ACC112 (cell line): ENCODE measurements around the gene SPOCK1.

Source experiments
- H2AFZ ChIP-seq: fragments of 200-600 bp; sonication (generic); one replicate; pipeline ENCODE4 v1.6.0; 2017; ENCODE audit warnings: antibody characterized with exemption, low read length; ENCODE audit not compliant: unreplicated experiment
- H3K27ac ChIP-seq: fragments of 200-600 bp; sonication (generic); 2 replicates; pipeline ENCODE4 v1.5.1; 2014; ENCODE audit warnings: low read depth, mild to moderate bottlenecking, antibody characterized with exemption, low read length, moderate library complexity
- H3K27me3 ChIP-seq: fragments of 200-600 bp; sonication (generic); 2 replicates; pipeline ENCODE4 v1.6.1; 2014; ENCODE audit warnings: mild to moderate bottlenecking, antibody characterized with exemption, low read length, moderate library complexity, mixed read lengths; ENCODE audit not compliant: insufficient read depth
- H3K36me3 ChIP-seq: fragments of 200-600 bp; sonication (generic); 2 replicates; pipeline ENCODE4 v1.6.1; 2016; ENCODE audit warnings: mild to moderate bottlenecking, antibody characterized with exemption, low read length, moderate library complexity, mixed read lengths; ENCODE audit not compliant: insufficient read depth
- H3K4me1 ChIP-seq: fragments of 200-600 bp; sonication (generic); one replicate; pipeline ENCODE4 v1.6.1; 2016; ENCODE audit warnings: low read length, mixed read lengths; ENCODE audit not compliant: insufficient read depth, unreplicated experiment, control insufficient read depth
- H3K4me3 ChIP-seq: fragments of 200-600 bp; sonication (generic); 2 replicates; pipeline ENCODE4 v1.5.1; 2014; ENCODE audit warnings: mild to moderate bottlenecking, low read depth, low read length
- H3K79me2 ChIP-seq: fragments of 200-600 bp; sonication (generic); one replicate; pipeline ENCODE4 v1.6.0; 2016; ENCODE audit warnings: low read length; ENCODE audit not compliant: control insufficient read depth, unreplicated experiment, insufficient read depth

The SPOCK1 gene

GRCh38 chr5:137414112-137414755 lies 84.9 kb downstream of the SPOCK1 start:
- H3K27me3 ChIP-seq, result no peaks in the 10 kb centered on the region
- no peak overlapping the region for H2AFZ ChIP-seq
- no peak overlapping the region for H3K4me3 ChIP-seq
- no peaks in the 10 kb centered on the region for H3K79me2 ChIP-seq
- peaks cover 13% of the 10 kb centered on the region for H3K4me1 ChIP-seq
- H3K27ac ChIP-seq, result no peak overlapping the region
- no peaks in the 10 kb centered on the region for H3K36me3 ChIP-seq

- Histone ChIP-seq H3K4me1 (peaks cover 13% of the 10 kb centered on the region), H3K79me2 (no peaks in the 10 kb centered on the region), H3K27me3 (no peaks in the 10 kb centered on the region)
Measured at GRCh38 chr5:137412136-137412535, 87.0 kb downstream of the SPOCK1 start.

DNA sequence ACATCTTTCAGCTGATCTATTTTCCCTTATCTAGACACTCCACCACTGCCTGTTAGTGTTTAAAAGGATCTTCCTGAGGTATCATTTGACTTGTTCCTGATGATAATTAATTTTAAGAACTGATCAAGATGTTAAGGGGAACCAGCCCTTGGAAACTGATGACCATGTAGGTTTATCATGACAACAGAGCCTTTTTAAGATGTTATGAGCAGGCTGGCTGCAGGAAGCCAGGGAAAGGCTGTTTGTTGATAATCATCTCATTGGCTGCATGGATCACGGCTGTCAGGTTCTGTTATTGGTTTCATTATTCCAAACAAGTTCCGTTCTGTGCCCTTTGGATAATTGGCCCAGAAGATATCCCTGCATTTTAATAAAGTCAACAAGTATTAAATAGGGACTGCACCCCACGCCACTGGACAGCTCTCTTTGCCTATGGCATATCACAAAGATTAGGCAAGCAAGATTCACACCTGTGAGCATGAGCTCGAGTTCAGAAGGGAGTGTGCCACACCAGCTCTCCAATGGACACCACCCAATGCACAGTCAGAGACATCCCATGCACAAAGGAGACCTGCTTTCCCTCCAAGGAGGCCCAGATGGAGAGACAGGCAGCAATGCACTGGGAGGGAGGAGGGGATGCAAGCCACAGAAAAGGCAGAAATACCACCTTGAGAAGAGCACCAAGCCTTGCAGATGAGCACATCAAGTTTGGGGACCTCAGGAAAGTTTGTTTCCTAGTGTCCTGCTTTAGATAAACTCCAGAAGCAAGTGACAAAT lies 88.7 kb downstream of the SPOCK1 start:
- H3K27me3 ChIP-seq, result no peaks in the 10 kb centered on the region
- no peak overlapping the region for H3K27ac ChIP-seq
- H3K79me2 ChIP-seq, result no peaks in the 10 kb centered on the region
- H2AFZ ChIP-seq, result no peak overlapping the region
- H3K4me1 ChIP-seq, result peaks cover 8% of the 10 kb centered on the region
- no peak overlapping the region for H3K4me3 ChIP-seq
- no peaks in the 10 kb centered on the region for H3K36me3 ChIP-seq

More at GRCh38 chr5:137412136-137412535, 87.0 kb downstream of the SPOCK1 start:
- Histone ChIP-seq H2AFZ (no peak overlapping the region), H3K27ac (no peak overlapping the region), H3K4me3 (no peak overlapping the region), H3K36me3 (no peaks in the 10 kb centered on the region)

DNA sequence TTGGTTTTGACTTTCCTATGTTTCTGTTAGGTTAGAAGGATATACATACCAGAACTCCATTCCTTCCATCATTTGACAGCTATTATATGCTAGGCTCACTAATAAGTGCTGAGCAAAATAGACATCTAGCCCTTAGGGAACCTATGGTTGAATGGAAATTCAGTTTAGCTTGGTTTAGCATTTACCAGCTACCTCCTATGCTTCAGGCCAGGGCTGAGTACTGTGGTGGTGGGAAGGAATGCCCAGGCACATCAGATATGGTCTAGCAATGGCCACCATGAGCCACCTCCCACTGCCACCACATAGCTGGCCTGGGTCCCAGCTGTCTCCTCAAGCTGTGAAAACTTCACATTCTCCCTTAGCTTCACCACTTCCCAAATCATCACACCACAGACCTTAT lies 89.4 kb downstream of the SPOCK1 start:
- H3K4me1 ChIP-seq, result peaks cover under 1% of the 10 kb centered on the region
- no peaks in the 10 kb centered on the region for H3K36me3 ChIP-seq
- no peaks in the 10 kb centered on the region for H3K27me3 ChIP-seq
- no peaks in the 10 kb centered on the region for H3K79me2 ChIP-seq
- H2AFZ ChIP-seq, result no peak overlapping the region
- no peak overlapping the region for H3K4me3 ChIP-seq
- no peak overlapping the region for H3K27ac ChIP-seq

DNA sequence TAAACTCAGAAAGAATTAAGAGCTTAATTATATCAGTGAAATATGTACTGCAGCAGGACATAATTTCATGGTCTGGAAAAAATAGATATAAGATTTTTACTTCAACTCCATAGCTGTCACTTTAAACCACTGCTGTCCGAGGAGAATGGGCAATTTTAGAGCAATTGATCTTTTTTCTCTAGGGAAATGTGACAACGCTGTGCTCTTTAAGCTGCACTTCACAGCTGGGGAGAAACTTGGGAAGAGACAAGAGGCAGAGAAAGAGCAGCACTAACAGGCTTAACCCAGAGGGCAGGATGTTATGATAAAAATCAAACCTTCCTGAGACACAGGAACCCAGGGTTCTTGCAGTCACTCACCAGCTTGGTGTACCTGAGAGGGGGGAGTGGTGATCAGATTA lies 92.0 kb downstream of the SPOCK1 start:
- H2AFZ ChIP-seq, result no peak overlapping the region
- H3K79me2 ChIP-seq, result peaks cover 1% of the 10 kb centered on the region
- no peak overlapping the region for H3K4me3 ChIP-seq
- no peak overlapping the region for H3K27ac ChIP-seq
- H3K36me3 ChIP-seq, result no peaks in the 10 kb centered on the region
- no peaks in the 10 kb centered on the region for H3K4me1 ChIP-seq
- no peaks in the 10 kb centered on the region for H3K27me3 ChIP-seq

GRCh38 chr5:137405393-137405792 lies 93.7 kb downstream of the SPOCK1 start:
- Histone ChIP-seq H3K36me3 (no peaks in the 10 kb centered on the region), H3K27ac (no peak overlapping the region), H3K4me1 (no peaks in the 10 kb centered on the region), H2AFZ (no peak overlapping the region), H3K27me3 (no peaks in the 10 kb centered on the region), H3K79me2 (peaks cover 3% of the 10 kb centered on the region), H3K4me3 (no peak overlapping the region)

DNA sequence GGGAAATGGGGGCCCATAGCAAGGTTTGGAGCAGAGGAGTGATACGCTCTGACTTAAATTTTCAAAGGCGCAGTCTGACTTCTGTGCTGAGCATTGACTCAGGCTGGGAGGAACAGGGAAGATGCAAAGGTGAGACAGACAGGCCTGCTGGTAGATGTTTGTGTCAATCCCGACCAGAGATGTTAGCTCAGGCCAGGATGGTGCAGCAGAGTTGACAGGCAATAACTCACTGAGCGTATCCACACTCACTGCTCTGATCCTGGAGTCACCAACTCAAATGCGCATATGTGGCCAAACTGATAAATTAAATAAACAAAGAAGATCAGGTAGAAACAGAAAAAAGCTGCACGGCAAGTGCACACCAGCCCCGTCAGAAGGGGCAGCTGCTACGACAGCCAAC lies 95.3 kb downstream of the SPOCK1 start:
- H2AFZ ChIP-seq, result no peak overlapping the region
- H3K27me3 ChIP-seq, result no peaks in the 10 kb centered on the region
- H3K79me2 ChIP-seq, result peaks cover 3% of the 10 kb centered on the region
- H3K36me3 ChIP-seq, result no peaks in the 10 kb centered on the region
- no peak overlapping the region for H3K27ac ChIP-seq
- no peaks in the 10 kb centered on the region for H3K4me1 ChIP-seq
- H3K4me3 ChIP-seq, result no peak overlapping the region

- Histone ChIP-seq H3K4me3 (no peak overlapping the region), H2AFZ (no peak overlapping the region), H3K4me1 (no peaks in the 10 kb centered on the region), H3K79me2 (peaks cover 3% of the 10 kb centered on the region), H3K27me3 (no peaks in the 10 kb centered on the region), H3K27ac (no peak overlapping the region), H3K36me3 (no peaks in the 10 kb centered on the region)
Measured at GRCh38 chr5:137402436-137403187, 96.5 kb downstream of the SPOCK1 start.

DNA sequence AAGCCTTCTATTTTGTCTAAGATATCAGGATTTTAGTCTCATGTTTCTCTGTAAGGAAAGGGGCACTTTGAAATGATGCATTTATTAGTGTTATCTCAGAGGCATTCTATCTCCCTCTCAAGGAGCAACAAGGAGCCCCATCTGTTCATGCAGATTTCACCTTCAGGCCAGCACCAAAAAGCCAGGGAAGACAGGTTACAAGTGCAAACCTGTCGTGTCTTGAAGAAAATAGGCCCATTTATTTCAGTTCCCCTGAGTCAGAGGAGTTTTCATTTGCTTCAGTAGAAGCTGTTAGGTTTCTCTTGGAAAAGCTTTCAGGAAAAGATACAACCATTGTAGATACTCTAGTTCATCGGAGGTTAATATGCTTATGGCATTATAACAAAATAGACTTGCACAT lies 97.2 kb downstream of the SPOCK1 start:
- peaks cover 3% of the 10 kb centered on the region for H3K79me2 ChIP-seq
- no peak overlapping the region for H2AFZ ChIP-seq
- H3K27me3 ChIP-seq, result no peaks in the 10 kb centered on the region
- H3K36me3 ChIP-seq, result no peaks in the 10 kb centered on the region
- H3K4me1 ChIP-seq, result no peaks in the 10 kb centered on the region
- H3K27ac ChIP-seq, result no peak overlapping the region
- no peak overlapping the region for H3K4me3 ChIP-seq

GRCh38 chr5:137400571-137400970 lies 98.6 kb downstream of the SPOCK1 start:
- H3K79me2 ChIP-seq, result peaks cover 3% of the 10 kb centered on the region
- H2AFZ ChIP-seq, result no peak overlapping the region
- H3K4me1 ChIP-seq, result peaks cover 3% of the 10 kb centered on the region
- H3K4me3 ChIP-seq, result no peak overlapping the region
- H3K27ac ChIP-seq, result no peak overlapping the region
- H3K27me3 ChIP-seq, result no peaks in the 10 kb centered on the region
- no peaks in the 10 kb centered on the region for H3K36me3 ChIP-seq
